HG02678 (cell line): ENCODE data around the gene ARHGAP30.

ENCODE experiments used
- ATAC-seq: cut with Tn5 transposase; IDR thresholded peaks from one replicate; pipeline ENCODE4 v1.9.1; 2021; ENCODE audit warnings: mild to moderate bottlenecking, moderate library complexity; ENCODE audit not compliant: unreplicated experiment

Gene ARHGAP30

GRCh38 chr1:161091796-161092507 lies 22.3 kb upstream of the ARHGAP30 start:
- ATAC-seq, result no peak

- no peak for ATAC-seq
These were observed 21.4 kb upstream of the ARHGAP30 start for GRCh38 chr1:161091093-161091492.

GRCh38 chr1:161090617-161091016 lies 20.9 kb upstream of the ARHGAP30 start:
- no peak for ATAC-seq

GRCh38 chr1:161089938-161090337 lies 20.2 kb upstream of the ARHGAP30 start:
- ATAC-seq, result no peak

GRCh38 chr1:161089251-161089924 lies 19.7 kb upstream of the ARHGAP30 start, which contains the start of gene NECTIN4:
Gene NECTIN4, minus strand, starts transcription at chr1:161089558. Its CDS starts 262 bp downstream, at chr1:161089296.
- no peak for ATAC-seq

- no peak for ATAC-seq
These were observed 19.0 kb upstream of the ARHGAP30 start for GRCh38 chr1:161088587-161089110.

GRCh38 chr1:161086457-161086856 lies 16.8 kb upstream of the ARHGAP30 start:
- ATAC-seq, result no peak

- no peak for ATAC-seq
These were observed 15.5 kb upstream of the ARHGAP30 start for GRCh38 chr1:161085165-161085564.

GRCh38 chr1:161084597-161084988 lies 14.9 kb upstream of the ARHGAP30 start:
- ATAC-seq, result no peak

GRCh38 chr1:161083748-161084596 lies 14.3 kb upstream of the ARHGAP30 start:
- ATAC-seq, result no peak

GRCh38 chr1:161082996-161083747 lies 13.5 kb upstream of the ARHGAP30 start:
- ATAC-seq, result no peak

- ATAC-seq, result no peak
These were observed 12.8 kb upstream of the ARHGAP30 start for GRCh38 chr1:161082483-161082882.

GRCh38 chr1:161081519-161081918 lies 11.8 kb upstream of the ARHGAP30 start:
- ATAC-seq, result no peak

- ATAC-seq, result no peak
These were observed 11.0 kb upstream of the ARHGAP30 start for GRCh38 chr1:161080441-161081405.

GRCh38 chr1:161079436-161080110 lies 9.9 kb upstream of the ARHGAP30 start:
- no peak for ATAC-seq

GRCh38 chr1:161077426-161077825 lies 7.7 kb upstream of the ARHGAP30 start:
- no peak for ATAC-seq

GRCh38 chr1:161076410-161076809 lies 6.7 kb upstream of the ARHGAP30 start:
- no peak for ATAC-seq

- no peak for ATAC-seq
These were observed 5.1 kb upstream of the ARHGAP30 start for GRCh38 chr1:161074676-161075368.
